Stimulated activated CD4-positive, alpha-beta T cell treated with anti-CD3 and anti-CD28 coated beads, Interleukin-4, amount 100 ng/mL, for 24 hours (primary cell): ENCODE data around the gene VNN1.
"Not testable (repeated sequence)": the region's sequence is repeated elsewhere in the genome, so short reads cannot be mapped to it uniquely, and the experiment has no call there.

ENCODE experiments used
- DNase-seq: peaks from one replicate; pipeline ENCODE4 v3.0.0-alpha.2; 2020

The VNN1 gene

DNA sequence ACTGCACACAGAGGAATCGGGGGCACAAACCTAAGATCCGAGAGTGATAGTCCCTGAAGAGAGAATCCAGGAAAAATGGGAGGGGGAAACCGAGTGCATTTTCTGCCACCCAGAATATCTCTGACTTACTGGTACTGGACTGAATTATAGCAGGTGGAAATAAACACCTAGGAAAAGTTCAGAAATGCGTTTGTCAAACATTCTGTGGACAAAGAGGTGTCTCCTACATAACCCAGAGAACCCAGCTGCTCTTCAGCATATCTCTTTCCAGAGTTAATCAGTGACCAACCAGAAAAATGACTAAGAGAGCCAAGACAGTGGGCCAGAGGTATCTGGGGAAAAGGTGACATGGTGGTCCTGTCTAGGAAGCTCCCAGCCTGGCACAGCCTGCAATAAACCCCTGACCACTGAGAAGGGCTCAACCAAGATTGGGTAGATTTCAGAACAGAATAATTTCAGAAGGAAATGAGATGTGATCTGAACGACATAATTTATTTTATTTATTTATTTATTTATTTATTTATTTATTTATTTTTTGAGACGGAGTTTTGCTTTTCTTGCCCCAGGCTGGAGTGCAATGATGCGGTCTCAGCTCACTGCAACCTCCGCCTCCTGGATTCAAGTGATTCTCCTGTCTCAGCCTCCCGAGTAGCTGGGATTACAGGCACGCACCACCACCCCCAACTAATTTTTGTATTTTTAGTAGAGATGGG, 6.0 kb upstream of the VNN1 start:
- no peak for DNase-seq

- no peak for DNase-seq
Observed at GRCh38 chr6:132715881-132716637, 2.2 kb upstream of the VNN1 start.

- no peak for DNase-seq
Observed at GRCh38 chr6:132715204-132715603, 1.3 kb upstream of the VNN1 start.

DNA sequence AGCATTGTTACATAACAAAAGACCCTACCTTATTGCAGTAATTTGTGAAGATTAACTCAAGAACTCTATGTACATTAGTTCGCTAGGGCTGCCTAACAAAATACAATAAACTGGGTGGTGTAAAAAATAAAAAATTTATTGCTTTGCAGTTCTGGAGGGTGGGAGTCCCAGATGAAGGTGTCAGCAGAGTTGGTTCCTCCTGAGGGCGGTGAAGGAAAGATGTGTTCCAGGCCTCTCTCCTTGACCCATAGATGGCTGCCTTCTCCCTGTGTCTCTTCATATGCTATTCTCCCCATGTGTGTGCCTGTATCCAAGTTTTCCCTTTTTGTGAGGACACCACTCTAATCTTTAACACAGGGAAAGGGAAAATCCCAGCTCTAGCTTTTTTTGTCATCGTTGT, 305 bp upstream of the VNN1 start:
- no peak for DNase-seq

DNA sequence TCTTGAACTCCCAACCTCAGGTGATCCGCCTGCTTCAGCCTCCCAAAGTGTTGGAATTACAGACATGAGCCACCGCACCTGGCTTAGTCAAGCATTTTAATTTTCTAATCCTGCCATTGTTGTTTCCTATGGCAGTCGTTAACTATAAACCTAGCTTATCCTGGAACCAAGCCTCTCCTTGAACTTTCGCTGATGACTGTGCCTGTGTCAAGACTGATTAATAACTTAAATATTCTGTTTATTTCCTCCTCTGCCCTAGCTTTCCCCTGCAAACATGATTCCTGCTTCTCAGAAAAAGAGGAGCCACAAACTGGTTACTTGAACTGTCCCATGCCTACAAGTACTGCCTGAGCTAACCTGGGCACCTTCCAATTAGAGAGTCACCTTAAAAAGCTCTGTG, 1.5 kb downstream of the VNN1 start:
- no peak for DNase-seq

- DNase-seq = no peak
Observed at GRCh38 chr6:132708771-132709170, 5.1 kb downstream of the VNN1 start.

GRCh38 chr6:132708002-132708401, 5.9 kb downstream of the VNN1 start:
- no peak for DNase-seq

- DNase-seq = not testable (repeated sequence)
Observed at GRCh38 chr6:132706756-132707155, 7.1 kb downstream of the VNN1 start.

GRCh38 chr6:132703936-132704335, 9.9 kb downstream of the VNN1 start:
- no peak for DNase-seq

GRCh38 chr6:132698608-132699007, 15.2 kb downstream of the VNN1 start:
- DNase-seq = no peak

DNA sequence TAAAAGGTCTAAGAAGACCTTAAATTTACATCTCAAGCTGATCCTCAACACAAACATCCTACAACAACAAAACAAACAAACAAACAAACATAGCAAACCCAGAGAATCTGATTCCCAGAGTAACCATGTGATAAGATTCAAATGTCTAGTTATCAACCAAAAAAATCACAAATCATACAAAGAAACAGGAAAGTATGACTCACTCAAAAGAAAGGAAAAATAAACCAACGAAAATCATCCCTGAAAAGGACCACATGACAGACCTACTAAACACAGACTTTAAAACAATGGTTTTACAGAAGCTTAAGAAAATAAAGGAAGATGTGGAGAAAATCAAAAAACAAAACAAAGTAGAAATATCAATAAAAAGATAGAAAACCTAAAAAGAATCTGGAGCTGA, 18.1 kb downstream of the VNN1 start:
- no peak for DNase-seq

DNA sequence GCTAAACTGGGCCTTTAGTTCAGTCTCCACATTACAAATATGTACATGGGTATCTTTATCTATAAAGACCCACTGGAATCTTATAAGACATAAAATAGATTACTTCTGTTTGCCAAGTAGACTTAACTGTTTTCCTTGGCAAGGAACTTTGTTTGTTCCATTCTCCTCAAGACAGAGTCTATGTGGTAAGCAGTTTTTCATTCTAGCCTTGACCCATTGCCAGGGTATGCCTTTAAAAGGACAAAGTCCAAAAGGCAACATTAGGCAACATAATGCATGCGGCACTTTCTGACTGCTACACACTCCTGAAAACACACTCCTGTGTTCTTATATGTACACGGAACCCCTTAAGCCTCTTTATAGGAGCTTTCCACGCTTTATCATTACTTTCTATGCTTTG, 20.4 kb downstream of the VNN1 start:
- no peak for DNase-seq

DNA sequence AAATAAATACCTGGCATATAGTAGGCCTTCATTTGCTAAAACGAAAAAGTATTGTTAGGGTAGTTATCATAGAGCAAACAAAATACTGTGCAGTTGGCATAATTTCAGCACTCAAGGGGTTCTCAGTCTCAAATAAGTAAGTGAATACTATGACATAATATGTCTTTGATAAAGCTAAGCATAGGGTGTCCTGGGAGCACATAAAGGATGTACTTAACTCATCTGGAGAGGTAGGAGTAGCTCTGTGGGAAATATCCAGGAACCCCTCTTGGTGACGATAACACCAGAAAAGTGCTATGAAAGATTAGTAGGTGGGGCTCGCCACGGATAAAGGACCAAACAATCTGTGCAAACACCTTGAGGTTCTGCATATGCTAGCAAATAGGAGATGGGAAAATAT, 23.2 kb downstream of the VNN1 start:
- no peak for DNase-seq

DNA sequence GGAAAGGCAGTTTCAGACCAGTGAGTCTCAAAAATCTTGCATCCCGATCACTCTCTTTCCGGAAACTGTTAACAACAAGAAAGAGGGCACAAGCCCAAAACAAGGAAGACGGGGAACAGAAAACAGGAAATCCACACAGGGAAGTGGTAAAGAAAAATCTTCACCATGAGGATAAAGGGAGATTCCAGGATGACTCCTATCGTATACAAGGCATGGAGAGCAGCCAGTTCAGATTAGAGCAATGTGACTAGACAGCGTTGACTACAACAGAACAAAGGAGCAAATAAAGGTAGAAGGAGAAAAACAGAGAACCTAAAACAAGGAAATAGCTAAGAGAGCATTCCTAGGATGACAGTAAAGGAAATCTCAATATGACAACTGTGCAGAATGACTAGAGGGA, 26.5 kb downstream of the VNN1 start:
- no peak for DNase-seq

GRCh38 chr6:132686531-132686930, 27.3 kb downstream of the VNN1 start:
- no peak for DNase-seq

DNA sequence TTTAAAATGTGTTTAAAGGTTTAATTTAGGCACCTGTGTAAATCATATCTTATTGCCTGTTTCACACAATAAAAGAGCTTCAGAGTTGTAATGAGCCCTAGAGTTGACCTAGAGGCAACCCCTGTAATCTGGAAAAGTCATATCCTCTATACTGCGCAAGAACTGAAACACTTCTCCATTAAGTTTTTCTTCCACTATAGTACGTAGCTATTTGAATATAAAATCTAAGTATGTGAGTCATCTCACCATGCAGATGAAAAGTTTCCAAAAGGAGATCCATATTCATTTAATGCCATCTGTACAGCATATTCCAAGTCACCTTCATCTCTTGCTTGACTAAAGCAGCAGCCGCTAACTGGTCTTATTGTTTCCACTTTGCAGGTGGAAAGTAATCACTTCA, 28.8 kb downstream of the VNN1 start:
- no peak for DNase-seq

- DNase-seq = no peak
Observed at GRCh38 chr6:132684272-132684671, 29.6 kb downstream of the VNN1 start.

GRCh38 chr6:132683543-132683942, 30.3 kb downstream of the VNN1 start:
- no peak for DNase-seq

GRCh38 chr6:132679094-132679493, 34.8 kb downstream of the VNN1 start:
- DNase-seq = not testable (repeated sequence)

GRCh38 chr6:132675749-132676148, 38.1 kb downstream of the VNN1 start:
- DNase-seq = no peak

DNA sequence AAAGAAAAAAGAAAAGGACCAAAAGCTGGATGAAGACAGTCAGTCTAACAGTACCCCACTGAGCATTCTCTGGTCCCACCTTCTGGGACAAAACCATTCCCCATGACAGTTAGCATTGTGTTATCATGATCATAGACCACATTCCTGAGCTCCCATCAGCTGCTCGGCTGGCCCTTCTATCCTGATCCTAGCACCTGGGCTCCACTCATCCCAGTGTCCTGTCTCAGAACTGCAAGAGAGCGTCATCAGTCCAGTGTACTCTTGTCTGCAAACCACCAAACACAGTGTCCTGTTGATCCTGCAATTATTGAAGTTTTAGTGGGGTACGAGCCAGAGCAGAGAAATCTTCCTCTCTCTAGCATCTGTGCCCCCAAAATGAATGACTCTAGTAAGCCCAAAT, 38.9 kb downstream of the VNN1 start:
- no peak for DNase-seq

DNA sequence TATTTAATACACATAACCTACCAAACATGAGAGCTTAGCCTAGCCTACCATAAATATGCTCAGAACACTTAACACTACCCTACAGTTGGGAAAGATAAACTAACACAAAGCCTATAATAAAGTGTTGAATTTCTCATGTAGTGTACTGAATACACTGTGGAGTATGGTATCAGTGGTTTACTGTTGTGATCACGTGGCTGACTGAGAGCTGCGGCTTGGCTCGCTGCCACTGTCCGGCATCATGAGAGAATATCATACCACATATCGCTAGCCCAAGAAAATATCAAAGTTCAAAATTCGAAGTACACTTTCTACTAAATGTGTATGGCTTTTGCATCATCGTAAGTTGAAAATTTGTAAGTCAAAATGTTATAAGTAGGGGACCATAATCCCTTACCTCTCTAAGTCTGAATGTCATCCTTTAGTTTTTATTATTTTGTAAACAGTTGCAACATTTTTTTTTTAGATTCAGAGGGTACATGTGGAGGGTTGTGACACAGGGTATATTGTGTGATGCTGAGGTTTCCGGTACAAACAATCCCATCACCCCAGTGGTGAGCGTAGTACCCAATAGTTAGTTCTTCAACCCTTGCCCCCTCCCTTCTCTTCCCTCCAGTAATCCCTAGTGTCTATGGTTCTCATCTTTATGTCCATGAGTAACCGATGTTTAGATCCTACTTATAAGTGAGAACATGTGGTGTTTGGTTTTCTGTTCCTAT, 40.3 kb downstream of the VNN1 start:
- DNase-seq = no peak

GRCh38 chr6:132671295-132671694, 42.6 kb downstream of the VNN1 start:
- DNase-seq = no peak

DNA sequence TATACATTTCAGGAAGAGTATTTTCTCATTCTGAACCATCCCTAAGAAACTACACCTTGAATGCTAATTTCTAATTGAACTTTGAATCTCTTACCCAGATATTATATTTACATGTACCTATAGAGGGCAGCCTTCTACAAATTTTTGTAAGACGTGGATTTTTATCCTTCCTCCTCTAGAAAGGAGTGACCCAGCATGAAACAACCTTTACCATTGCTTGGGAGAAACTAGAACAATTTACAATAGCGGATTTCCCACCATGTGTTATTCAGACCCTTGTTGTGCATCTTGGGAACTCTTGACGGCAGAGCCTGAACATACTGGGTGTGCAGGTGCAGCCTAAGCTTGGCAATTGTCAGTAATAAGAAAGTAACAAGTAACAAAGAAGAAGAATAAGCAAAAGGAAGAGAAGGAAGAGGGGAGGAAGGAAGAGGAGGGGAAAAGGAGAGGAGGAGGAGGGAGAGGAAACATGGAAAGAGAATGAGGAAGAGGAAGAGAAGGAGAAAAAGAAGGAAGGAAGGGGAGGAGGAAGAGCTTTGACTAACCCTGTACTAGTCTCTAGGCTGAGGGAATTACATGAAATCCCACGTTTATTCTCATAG, 44.1 kb downstream of the VNN1 start:
- no peak for DNase-seq
